Suprapubic skin (tissue), 4 donors: Measurements from ENCODE around the gene RPL39L. TPM values are rescaled to one million over a fixed set of nuclear protein-coding genes. Genes with fewer than 3 reads are reported as not detected.

ENCODE experiments used
- DNase-seq, 2 donors: peaks; one replicate each; pipeline ENCODE4 v3.0.0-alpha.2; 2019; ENCODE audit warnings: low spot score in 2 of 2
- H3K27ac ChIP-seq: fragments of 200-600 bp; sonication (generic); one replicate; pipeline ENCODE4 v1.5.1; 2019
- H3K27me3 ChIP-seq: fragments of 200-600 bp; sonication (generic); one replicate; pipeline ENCODE4 v1.5.1; 2019
- H3K36me3 ChIP-seq: fragments of 200-600 bp; sonication (generic); one replicate; pipeline ENCODE4 v1.5.1; 2019
- H3K4me1 ChIP-seq: fragments of 200-600 bp; sonication (generic); one replicate; pipeline ENCODE4 v1.5.1; 2019
- H3K4me3 ChIP-seq: fragments of 200-600 bp; sonication (generic); one replicate; pipeline ENCODE4 v1.5.1; 2019; ENCODE audit warnings: mild to moderate bottlenecking
- H3K9me3 ChIP-seq: fragments of 200-600 bp; sonication (generic); one replicate; pipeline ENCODE4 v1.5.1; 2019
- CTCF ChIP-seq, 2 donors: fragments of 200-600 bp in 1 of 2; fragments of 450-650 bp in 1 of 2; sonication (generic) in 1 of 2; IDR thresholded peaks; one replicate each; pipeline ENCODE4 v1.5.1; 2016 to 2019; ENCODE audit warnings: antibody characterized with exemption in 2 of 2, mild to moderate bottlenecking in 1 of 2, moderate library complexity in 1 of 2
- EP300 ChIP-seq: sonication (generic); formaldehyde crosslinking; IDR thresholded peaks from one replicate; pipeline ENCODE4 v1.6.1; 2017; ENCODE audit warnings: antibody characterized with exemption
- POLR2A ChIP-seq, 2 donors: fragments of 450-650 bp; IDR thresholded peaks; one replicate each; pipeline ENCODE4 v1.6.1; 2017; ENCODE audit warnings: antibody characterized with exemption in 2 of 2, mild to moderate bottlenecking in 2 of 2, moderate library complexity in 2 of 2
- POLR2AphosphoS5 ChIP-seq, 3 donors: sonication (generic); formaldehyde crosslinking; IDR thresholded peaks; one replicate each; pipeline ENCODE4 v1.6.1; 2017; ENCODE audit warnings: antibody characterized with exemption in 3 of 3
- WGBS: methylation state at CpG from one replicate; pipeline ENCODE4 v1.1.5; 2018; 5-methylcytosine and 5-hydroxymethylcytosine counted together
- total RNA-seq, 4 donors: library from RNA; depleted of rRNA; stranded (reverse); fragments of >200 nt; gene quantifications; one replicate each; pipeline ENCODE4 v1.1.0, GENCODE V29; 2016

The RPL39L gene
- total RNA-seq, 4 donors from 2014 or later: 7.1 to 12.2 (median 11.0) TPM

DNA sequence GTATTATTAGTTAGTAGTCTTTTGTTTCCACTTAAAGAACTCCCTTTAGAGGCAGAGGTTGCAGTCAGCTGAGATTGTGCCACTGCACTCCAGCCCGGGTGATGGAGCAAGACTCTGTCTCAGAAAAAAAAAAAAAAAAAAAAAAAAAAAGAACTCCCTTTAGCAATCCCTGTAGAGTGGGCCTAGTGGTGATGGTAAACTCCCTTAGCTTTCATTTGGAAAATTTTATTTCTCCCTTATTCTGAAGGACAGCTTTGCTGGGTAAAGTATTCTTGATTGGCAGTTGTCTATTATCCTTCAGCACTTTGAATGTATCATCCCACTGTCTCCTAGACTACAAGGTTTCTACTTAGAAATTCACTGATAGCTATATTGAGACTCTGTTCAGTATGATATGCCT lies 46.0 kb downstream of the RPL39L start:
- H3K9me3 ChIP-seq: no peaks in the 10 kb centered on the region
- no peak overlapping the region for H3K4me3 ChIP-seq
- no peaks in the 10 kb centered on the region for H3K27me3 ChIP-seq
- no peaks in the 10 kb centered on the region for H3K4me1 ChIP-seq
- WGBS: 86% methylated on average over 1 of the region's 1 CpG
- H3K36me3 ChIP-seq: no peaks in the 10 kb centered on the region
- H3K27ac ChIP-seq: no peak overlapping the region
- DNase-seq: no peak
- TF ChIP-seq EP300: no peak
- TF ChIP-seq POLR2A (IDR thresholded peaks at IDR 0.05): no peak
- no peak for TF ChIP-seq POLR2AphosphoS5 (IDR thresholded peaks at IDR 0.05)
- no peak for TF ChIP-seq CTCF (IDR thresholded peaks at IDR 0.05)

DNA sequence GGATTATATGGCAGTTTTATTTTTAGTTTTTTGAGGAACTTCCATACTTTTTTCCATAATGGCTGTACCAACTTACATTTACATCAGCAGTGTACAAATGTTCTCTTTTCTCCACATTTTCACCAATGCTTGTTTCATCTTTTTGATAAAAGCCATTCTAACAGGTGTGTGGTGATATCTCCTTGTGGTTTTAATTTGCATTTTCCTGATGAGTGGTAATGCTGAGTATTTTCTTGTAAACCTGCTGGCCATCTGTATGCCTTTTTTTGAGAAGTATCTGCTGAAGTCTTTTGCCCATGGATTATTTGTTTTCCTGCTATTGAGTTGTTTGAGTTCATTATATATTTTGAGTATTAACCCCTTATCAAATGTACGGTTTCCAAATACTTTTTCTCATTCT lies 50.6 kb downstream of the RPL39L start:
- Histone ChIP-seq H3K4me3 (no peak overlapping the region), H3K4me1 (no peaks in the 10 kb centered on the region), H3K27me3 (no peaks in the 10 kb centered on the region), H3K27ac (no peak overlapping the region), H3K36me3 (no peaks in the 10 kb centered on the region), H3K9me3 (no peaks in the 10 kb centered on the region)
- WGBS: 68% methylated on average over 1 of the region's 1 CpG
- TF ChIP-seq CTCF (IDR thresholded peaks at IDR 0.05): no peak
- TF ChIP-seq POLR2A (IDR thresholded peaks at IDR 0.05): no peak
- TF ChIP-seq EP300: no peak
- TF ChIP-seq POLR2AphosphoS5 (IDR thresholded peaks at IDR 0.05): no peak
- DNase-seq: no peak

- 77% methylated on average over 3 of the region's 3 CpGs for WGBS
- no peaks in the 10 kb centered on the region for H3K4me1 ChIP-seq
- DNase-seq: no peak
- H3K9me3 ChIP-seq: no peaks in the 10 kb centered on the region
- no peaks in the 10 kb centered on the region for H3K36me3 ChIP-seq
- no peak for TF ChIP-seq CTCF (IDR thresholded peaks at IDR 0.05)
- no peak for TF ChIP-seq EP300
- TF ChIP-seq POLR2A (IDR thresholded peaks at IDR 0.05): no peak
- no peak for TF ChIP-seq POLR2AphosphoS5 (IDR thresholded peaks at IDR 0.05)
- no peak overlapping the region for H3K4me3 ChIP-seq
- no peaks in the 10 kb centered on the region for H3K27me3 ChIP-seq
- H3K27ac ChIP-seq: no peak overlapping the region
Observed at GRCh38 chr3:187086831-187087230, 52.5 kb downstream of the RPL39L start.

DNA sequence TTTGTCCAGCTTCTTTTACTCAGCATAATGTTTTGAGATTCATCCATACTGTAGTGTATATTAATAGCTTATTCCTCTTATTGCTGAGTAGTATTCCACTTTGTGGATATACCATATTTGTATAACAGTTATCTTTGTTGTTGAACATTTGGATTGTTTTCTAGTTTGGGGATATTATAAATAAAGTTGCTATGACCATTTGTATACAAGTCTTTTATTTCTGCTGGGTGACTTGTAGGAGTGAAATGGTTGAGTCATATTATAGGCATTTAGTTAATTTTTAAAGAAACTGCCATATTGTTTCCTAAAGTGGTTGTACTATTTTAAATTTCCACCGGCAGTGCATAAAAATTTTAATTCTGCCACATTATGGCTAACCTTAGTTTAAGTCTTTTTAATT lies 53.4 kb downstream of the RPL39L start:
- TF ChIP-seq POLR2AphosphoS5 (IDR thresholded peaks at IDR 0.05) (no peak), EP300 (no peak), CTCF (IDR thresholded peaks at IDR 0.05) (no peak), POLR2A (IDR thresholded peaks at IDR 0.05) (no peak)
- Histone ChIP-seq H3K27me3 (no peaks in the 10 kb centered on the region), H3K9me3 (no peaks in the 10 kb centered on the region), H3K4me3 (no peak overlapping the region), H3K27ac (no peak overlapping the region), H3K4me1 (no peaks in the 10 kb centered on the region), H3K36me3 (no peaks in the 10 kb centered on the region)
- WGBS: 96% methylated on average over 1 of the region's 1 CpG
- no peak for DNase-seq

DNA sequence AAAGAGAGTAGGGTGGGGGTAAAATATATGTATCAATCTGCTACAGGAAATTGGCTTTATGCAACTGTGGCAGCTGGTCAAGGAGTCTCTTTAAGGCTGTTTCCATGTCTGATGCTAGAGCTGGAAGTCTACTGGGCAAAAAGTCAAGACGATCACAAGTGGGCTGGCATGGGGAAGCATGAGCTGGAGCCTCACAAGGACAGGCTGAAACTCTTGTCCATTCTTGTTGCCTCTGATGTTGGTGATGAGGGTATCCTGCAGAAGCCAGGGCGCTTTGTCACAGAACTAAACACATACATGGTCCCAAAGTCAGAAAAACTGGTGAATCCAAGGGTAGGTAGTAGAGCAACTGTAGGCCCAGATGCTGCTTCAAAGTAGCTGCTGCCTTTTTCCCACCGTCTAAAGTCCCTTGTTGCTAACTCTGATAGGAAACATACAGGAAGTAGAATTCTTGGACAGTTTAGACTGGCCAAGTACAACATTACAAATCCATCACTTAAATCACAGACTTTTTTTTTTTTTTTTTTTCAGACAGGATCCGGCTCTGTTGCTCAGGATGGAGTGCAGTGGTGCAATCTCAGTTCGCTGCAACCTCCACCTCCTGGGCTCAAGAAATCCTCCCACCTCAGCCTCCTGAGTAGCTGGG lies 54.2 kb downstream of the RPL39L start:
- WGBS: 78% methylated on average over 5 of the region's 5 CpGs
- H3K9me3 ChIP-seq: no peaks in the 10 kb centered on the region
- no peaks in the 10 kb centered on the region for H3K36me3 ChIP-seq
- no peak overlapping the region for H3K4me3 ChIP-seq
- no peak overlapping the region for H3K27ac ChIP-seq
- H3K4me1 ChIP-seq: no peaks in the 10 kb centered on the region
- TF ChIP-seq POLR2AphosphoS5 (IDR thresholded peaks at IDR 0.05): no peak
- no peak for TF ChIP-seq EP300
- no peak for TF ChIP-seq CTCF (IDR thresholded peaks at IDR 0.05)
- TF ChIP-seq POLR2A (IDR thresholded peaks at IDR 0.05): no peak
- no peak for DNase-seq
- no peaks in the 10 kb centered on the region for H3K27me3 ChIP-seq
